Measurements from ENCODE around the gene ANAPC4.

The ANAPC4 gene

GRCh38 chr4:25439918-25440477 is 62.9 kb downstream of the ANAPC4 start:
- peak; percentile 62 for DNase-seq

GRCh38 chr4:25440478-25441030 is 63.5 kb downstream of the ANAPC4 start:
- no peak for DNase-seq

GRCh38 chr4:25441519-25442117 is 64.6 kb downstream of the ANAPC4 start:
- peak; percentile 56 for DNase-seq

- no peak for DNase-seq
These were observed 65.8 kb downstream of the ANAPC4 start for GRCh38 chr4:25442863-25443307.

GRCh38 chr4:25443851-25444250 is 66.8 kb downstream of the ANAPC4 start:
- DNase-seq = no peak

- no peak for DNase-seq
These were observed 69.5 kb downstream of the ANAPC4 start for GRCh38 chr4:25446611-25447010.

- DNase-seq = peak; percentile 35
These were observed 71.5 kb downstream of the ANAPC4 start for GRCh38 chr4:25448379-25449109.

- DNase-seq = peak; percentile 14
These were observed 72.2 kb downstream of the ANAPC4 start for GRCh38 chr4:25449270-25449669.

GRCh38 chr4:25449688-25450087 is 72.6 kb downstream of the ANAPC4 start:
- DNase-seq = no peak

GRCh38 chr4:25450491-25450901 is 73.4 kb downstream of the ANAPC4 start:
- no peak for DNase-seq

GRCh38 chr4:25451676-25452075 is 74.6 kb downstream of the ANAPC4 start:
- no peak for DNase-seq

- no peak for DNase-seq
These were observed 75.0 kb downstream of the ANAPC4 start for GRCh38 chr4:25452081-25452480.

- no peak for DNase-seq
These were observed 77.4 kb downstream of the ANAPC4 start for GRCh38 chr4:25454476-25454875.

GRCh38 chr4:25457053-25457715 is 80.1 kb downstream of the ANAPC4 start:
- DNase-seq = peak; percentile 79

- no peak for DNase-seq
These were observed 90.1 kb downstream of the ANAPC4 start for GRCh38 chr4:25466966-25467697.

- DNase-seq = no peak
These were observed 90.8 kb downstream of the ANAPC4 start for GRCh38 chr4:25467843-25468242.

All from fibroblast of skin of right biceps (primary cell).